H1 (cell line): Measurements from ENCODE around the gene ZNF263. TPM values are rescaled to one million over a fixed set of nuclear protein-coding genes. Genes with fewer than 3 reads are reported as not detected.

ENCODE experiments used
- CTCF ChIA-PET: fragments of 300-600 bp; sonication (Branson Sonifier 250); formaldehyde crosslinking; loops from one replicate; lab custom pipeline; 2021; ENCODE audit not compliant: partially characterized antibody; lab: Charles Lee
- POLR2A ChIA-PET: fragments of 300-600 bp; sonication (Branson Sonifier 250); formaldehyde crosslinking; loops from one replicate; lab custom pipeline; 2021; ENCODE audit warnings: inconsistent platforms; ENCODE audit not compliant: partially characterized antibody; lab: Charles Lee
- DNase-seq, 2 experiments: peaks; one replicate each; pipeline versions ENCODE4 v3.0.0 to v3.0.0-alpha.2; 2010 to 2022; ENCODE audit warnings: low spot score in 2 of 2, low read depth in 1 of 2, mixed read lengths in 1 of 2
- FAIRE-seq: peaks from 2 replicates; lab custom pipeline; 2011; peaks lifted over from hg19 to GRCh38; lab: Jason Lieb, UNC
- H2AFZ ChIP-seq: 2 replicates; pipeline ENCODE4 v1.8.1; 2012; ENCODE audit warnings: low read length, inconsistent platforms
- H2AK5ac ChIP-seq: 2 replicates; pipeline ENCODE4 v1.6.1; 2013; ENCODE audit warnings: low read depth, low read length
- H2BK120ac ChIP-seq: replicated peaks from 2 replicates; pipeline ENCODE3; 2013; ENCODE audit warnings: low read depth, low read length, inconsistent platforms
- H2BK12ac ChIP-seq: 2 replicates; pipeline ENCODE4 v1.6.1; 2013; ENCODE audit warnings: low read depth, low read length
- H2BK15ac ChIP-seq: 2 replicates; pipeline ENCODE4 v1.6.1; 2013; ENCODE audit warnings: low read length
- H2BK20ac ChIP-seq: 2 replicates; pipeline ENCODE4 v1.6.1; 2013; ENCODE audit warnings: low read length
- H2BK5ac ChIP-seq: 2 replicates; pipeline ENCODE4 v1.6.1; 2013; ENCODE audit warnings: low read depth, low read length
- H3K14ac ChIP-seq: 2 replicates; pipeline ENCODE4 v1.6.1; 2013; ENCODE audit warnings: inconsistent platforms; ENCODE audit not compliant: insufficient read length
- H3K18ac ChIP-seq: 2 replicates; pipeline ENCODE4 v1.6.1; 2013; ENCODE audit warnings: low read length; ENCODE audit errors: extremely low read depth
- H3K23ac ChIP-seq: 2 replicates; pipeline ENCODE4 v1.6.1; 2013; ENCODE audit warnings: inconsistent platforms; ENCODE audit not compliant: insufficient read length
- H3K23me2 ChIP-seq: 2 replicates; pipeline ENCODE4 v1.6.1; 2013; ENCODE audit warnings: low read depth, low read length
- H3K27ac ChIP-seq: 2 replicates; pipeline ENCODE4 v1.6.1; 2011; ENCODE audit warnings: low read depth, low read length, inconsistent platforms
- H3K27me3 ChIP-seq, 4 experiments: replicated peaks in 1 of 4; 1 replicate in 1 of 4; 2 replicates in 3 of 4; pipeline versions ENCODE4 v1.6.1 to v1.8.1; 2011 to 2013; ENCODE audit warnings: low read length in 3 of 4, mild to moderate bottlenecking in 3 of 4, inconsistent platforms in 2 of 4, mixed read lengths in 2 of 4, moderate library complexity in 1 of 4; ENCODE audit not compliant: control insufficient read depth in 3 of 4, insufficient read depth in 3 of 4; ENCODE audit errors: extremely low read depth in 1 of 4
- H3K36me3 ChIP-seq, 4 experiments: 2 replicates each; pipeline versions ENCODE4 v1.6.1 to v1.8.1; 2011 to 2013; ENCODE audit warnings: mild to moderate bottlenecking in 4 of 4, low read length in 3 of 4, moderate library complexity in 2 of 4, control low read depth in 1 of 4, inconsistent platforms in 1 of 4; ENCODE audit not compliant: insufficient read depth in 4 of 4, control insufficient read depth in 2 of 4
- H3K4ac ChIP-seq: replicated peaks from 2 replicates; pipeline ENCODE3; 2013; ENCODE audit warnings: low read length, low read depth, mixed read lengths, inconsistent platforms; ENCODE audit not compliant: insufficient read length
- H3K4me1 ChIP-seq, 4 experiments: replicated peaks in 1 of 4; 1 replicate in 1 of 4; 2 replicates in 3 of 4; pipeline versions ENCODE4 v1.6.1 to v1.8.1; 2011 to 2013; ENCODE audit warnings: low read length in 3 of 4, inconsistent platforms in 2 of 4, mixed read lengths in 1 of 4; ENCODE audit not compliant: insufficient read depth in 4 of 4, control insufficient read depth in 3 of 4
- H3K4me2 ChIP-seq, 2 experiments: 2 replicates each; pipeline versions ENCODE4 v1.6.1 to v1.8.1; 2011 to 2013; ENCODE audit warnings: low read depth in 2 of 2, low read length in 2 of 2, control low read depth in 1 of 2, inconsistent platforms in 1 of 2, mild to moderate bottlenecking in 1 of 2; ENCODE audit not compliant: insufficient read depth in 1 of 2
- H3K4me3 ChIP-seq, 4 experiments: fragments of 200-600, 300-600 bp in 1 of 4; sonication (generic), shearing (Covaris generic), sonication (Bioruptor Twin) in 1 of 4; 2 replicates each; pipeline versions ENCODE4 v1.5.1 to v1.8.1; 2011 to 2016; ENCODE audit warnings: low read length in 4 of 4, low read depth in 3 of 4, control low read depth in 2 of 4, inconsistent platforms in 2 of 4, mild to moderate bottlenecking in 2 of 4, mixed read lengths in 1 of 4, moderate library complexity in 1 of 4; ENCODE audit not compliant: insufficient read depth in 2 of 4; ENCODE audit errors: extremely low read depth in 1 of 4
- H3K56ac ChIP-seq: replicated peaks from 2 replicates; pipeline ENCODE3; 2013; ENCODE audit warnings: low read depth, mild to moderate bottlenecking, mixed read lengths, low read length, inconsistent platforms; ENCODE audit not compliant: insufficient read length
- H3K79me1 ChIP-seq: 2 replicates; pipeline ENCODE4 v1.6.1; 2013; ENCODE audit warnings: low read depth, low read length, control low read depth
- H3K79me2 ChIP-seq, 2 experiments: 2 replicates each; pipeline versions ENCODE4 v1.6.1 to v1.8.1; 2012 to 2013; ENCODE audit warnings: low read length in 2 of 2, mild to moderate bottlenecking in 2 of 2, inconsistent platforms in 1 of 2; ENCODE audit not compliant: insufficient read depth in 2 of 2, control insufficient read depth in 1 of 2
- H3K9ac ChIP-seq, 4 experiments: replicated peaks in 1 of 4; 1 replicate in 1 of 4; 2 replicates in 3 of 4; pipeline versions ENCODE4 v1.6.1 to v1.8.1; 2011 to 2013; ENCODE audit warnings: low read depth in 3 of 4, low read length in 3 of 4, control low read depth in 2 of 4, mild to moderate bottlenecking in 2 of 4, moderate library complexity in 2 of 4, inconsistent platforms in 1 of 4; ENCODE audit errors: extremely low read depth in 1 of 4
- H3K9me3 ChIP-seq, 2 experiments: 2 replicates each; pipeline versions ENCODE4 v1.6.1 to v1.8.1; 2012 to 2013; ENCODE audit warnings: mild to moderate bottlenecking in 2 of 2, moderate library complexity in 2 of 2, control low read depth in 1 of 2, inconsistent platforms in 1 of 2, low read depth in 1 of 2, low read length in 1 of 2, mixed read lengths in 1 of 2; ENCODE audit not compliant: insufficient read depth in 2 of 2
- H4K20me1 ChIP-seq, 2 experiments: replicated peaks in 1 of 2; 2 replicates each; pipeline versions ENCODE3 to v1.8.1; 2011 to 2013; ENCODE audit warnings: inconsistent platforms in 2 of 2, low read length in 2 of 2, mild to moderate bottlenecking in 1 of 2; ENCODE audit not compliant: insufficient read depth in 2 of 2, control insufficient read depth in 1 of 2
- H4K5ac ChIP-seq: 2 replicates; pipeline ENCODE4 v1.6.1; 2013; ENCODE audit warnings: low read length, low read depth, mixed read lengths, inconsistent platforms; ENCODE audit not compliant: insufficient read length
- H4K8ac ChIP-seq: 2 replicates; pipeline ENCODE4 v1.8.0; 2013; ENCODE audit warnings: mild to moderate bottlenecking, moderate library complexity, low read length, inconsistent platforms; ENCODE audit not compliant: insufficient read depth; ENCODE audit errors: extremely low read depth
- H4K91ac ChIP-seq: replicated peaks from 2 replicates; pipeline ENCODE3; 2013; ENCODE audit warnings: low read length, mixed read lengths, inconsistent platforms; ENCODE audit not compliant: insufficient read length
- BRCA1 ChIP-seq: IDR thresholded peaks from 2 replicates; pipeline ENCODE4 v1.6.1; 2012; ENCODE audit warnings: low read depth, low read length, improper control_type of control experiment
- HDAC2 ChIP-seq, 2 experiments: fragments of 300-600 bp in 1 of 2; sonication (generic) in 1 of 2; IDR thresholded peaks; 2 replicates each; pipeline ENCODE4 v1.6.1; 2011 to 2012; ENCODE audit warnings: low read depth in 2 of 2, low read length in 2 of 2, mild to moderate bottlenecking in 2 of 2, moderate library complexity in 2 of 2, borderline replicate concordance in 1 of 2, inconsistent platforms in 1 of 2
- JUN ChIP-seq: IDR thresholded peaks from 2 replicates; pipeline ENCODE4 v1.6.1; 2011; ENCODE audit warnings: low read depth, mild to moderate bottlenecking, improper control_type of control experiment, low read length
- KDM5A ChIP-seq: fragments of 200-600 bp; IDR thresholded peaks from 2 replicates; pipeline ENCODE4 v1.7.1; 2012; ENCODE audit warnings: mild to moderate bottlenecking, low read length, inconsistent platforms, mixed read lengths
- PHF8 ChIP-seq: fragments of 200-600 bp; sonication (generic); conservative IDR thresholded peaks from 2 replicates; pipeline ENCODE4 v1.7.1; 2012; ENCODE audit warnings: low read depth, mild to moderate bottlenecking, inconsistent platforms, low read length, moderate library complexity
- POU5F1 ChIP-seq: IDR thresholded peaks from 2 replicates; pipeline ENCODE4 v1.6.1; 2011; ENCODE audit warnings: low read depth, mild to moderate bottlenecking, low read length, moderate library complexity
- RAD21 ChIP-seq, 2 experiments: IDR thresholded peaks in 1 of 2; conservative IDR thresholded peaks in 1 of 2; 2 replicates each; pipeline ENCODE4 v1.6.1; 2011; ENCODE audit warnings: low read depth in 2 of 2, low read length in 2 of 2, improper control_type of control experiment in 1 of 2, inconsistent platforms in 1 of 2, mild to moderate bottlenecking in 1 of 2, moderate library complexity in 1 of 2
- SP2 ChIP-seq: IDR thresholded peaks from 2 replicates; pipeline ENCODE4 v1.6.1; 2012; ENCODE audit warnings: mild to moderate bottlenecking, low read length, inconsistent platforms
- SRF ChIP-seq: IDR thresholded peaks from 2 replicates; pipeline ENCODE4 v1.6.1; 2011; ENCODE audit warnings: mild to moderate bottlenecking, low read depth, low read length, moderate library complexity
- YY1 ChIP-seq: IDR thresholded peaks from 2 replicates; pipeline ENCODE4 v1.6.1; 2011; ENCODE audit warnings: low read depth, mild to moderate bottlenecking, low read length
- WGBS, 2 experiments: shearing (Covaris generic) in 1 of 2; methylation state at CpG; one replicate each; pipeline versions ENCODE4 v1.1.6 to v1.1.7; 2013 to 2015; ENCODE audit warnings: low lambda C conversion rate in 2 of 2, mixed read lengths in 2 of 2, inconsistent platforms in 1 of 2, low coverage in 1 of 2, missing lambda C conversion rate in 1 of 2; ENCODE audit not compliant: insufficient replicate concordance in 2 of 2, insufficient coverage in 1 of 2, insufficient read length in 1 of 2; ENCODE audit errors: extremely low coverage in 1 of 2, missing lambda C conversion rate in 1 of 2; 5-methylcytosine and 5-hydroxymethylcytosine counted together
- polyA plus RNA-seq, 7 experiments: library from polyadenylated mRNA; depleted of rRNA in 3 of 7; stranded (reverse) in 5 of 7; unstranded in 2 of 7; fragments of >200 nt in 5 of 7; fragments of 200-250 nt in 2 of 7; gene quantifications; 1 replicate in 5 of 7; 2 replicates in 1 of 7; 4 replicates in 1 of 7; pipeline versions ENCODE4 v1.2.1 to v1.2.3, GENCODE V29; 2011 to 2013; ENCODE audit warnings: missing spikeins in 2 of 7, mixed read lengths in 2 of 7
- total RNA-seq: library from RNA; stranded (reverse); fragmentation: NEBNext Ultra II Directional; extraction: Animal tissue kit (Norgen Biotek cat#: 25700); gene quantifications from 2 replicates; pipeline ENCODE4 v1.2.1, GENCODE V29; 2021
- TF ChIP-seq, protein P1 (sequence below): IDR thresholded peaks from 2 replicates; pipeline ENCODE4 v1.6.1; 2011; ENCODE audit warnings: low read length, improper control_type of control experiment
- TF ChIP-seq, protein P2 (sequence below): IDR thresholded peaks from 2 replicates; pipeline ENCODE4 v1.6.1; 2012; ENCODE audit warnings: inconsistent platforms

ZNF263 gene
- total and polyA plus RNA-seq, 2 of the 8 experiments (the other 6 are each of a cell fraction or from before 2014, with no cell fraction given), result 9.2 to 26.7 TPM

DNA sequence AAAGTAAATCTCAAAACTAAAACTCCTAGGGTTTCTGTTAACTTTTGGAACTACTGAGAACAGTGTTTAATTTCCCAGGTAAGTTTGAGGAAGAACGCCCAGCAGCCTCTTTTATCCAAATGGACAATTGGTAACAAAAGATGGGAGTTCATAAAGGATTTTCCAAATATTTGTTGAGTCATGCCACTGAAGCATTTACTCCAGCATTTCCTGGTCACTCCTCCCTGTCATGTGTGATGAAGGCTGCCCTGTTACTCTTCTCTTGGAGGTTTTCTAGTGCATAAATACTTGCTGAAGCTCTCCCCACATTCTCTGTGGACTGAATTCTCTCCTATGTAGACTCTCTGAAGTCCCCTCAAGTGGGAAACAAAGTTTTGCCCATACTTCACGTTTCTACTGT, 38.5 kb downstream of the ZNF263 start:
- peaks cover 60 to 86% of the 10 kb centered on the region in 2 experiments for H3K9me3 ChIP-seq
- no peak for TF ChIP-seq RAD21 (IDR thresholded peaks at IDR 0.05 in 1 of 2, conservative IDR thresholded peaks at IDR 0.05 in 1 of 2; ENCODE audit: low read depth in 2 of 2, low read length in 2 of 2)
- no peak for TF ChIP-seq YY1
- TF ChIP-seq POU5F1, result no peak
- no peak for TF ChIP-seq BRCA1
- TF ChIP-seq, protein P1, sequence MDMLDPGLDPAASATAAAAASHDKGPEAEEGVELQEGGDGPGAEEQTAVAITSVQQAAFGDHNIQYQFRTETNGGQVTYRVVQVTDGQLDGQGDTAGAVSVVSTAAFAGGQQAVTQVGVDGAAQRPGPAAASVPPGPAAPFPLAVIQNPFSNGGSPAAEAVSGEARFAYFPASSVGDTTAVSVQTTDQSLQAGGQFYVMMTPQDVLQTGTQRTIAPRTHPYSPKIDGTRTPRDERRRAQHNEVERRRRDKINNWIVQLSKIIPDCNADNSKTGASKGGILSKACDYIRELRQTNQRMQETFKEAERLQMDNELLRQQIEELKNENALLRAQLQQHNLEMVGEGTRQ, result no peak
- TF ChIP-seq HDAC2 (IDR thresholded peaks at IDR 0.05; ENCODE audit: borderline replicate concordance in 1 of 2, low read depth in 2 of 2, low read length in 2 of 2), result no peak
- no peak for TF ChIP-seq JUN
- no peak for TF ChIP-seq SRF
- TF ChIP-seq, protein P2, sequence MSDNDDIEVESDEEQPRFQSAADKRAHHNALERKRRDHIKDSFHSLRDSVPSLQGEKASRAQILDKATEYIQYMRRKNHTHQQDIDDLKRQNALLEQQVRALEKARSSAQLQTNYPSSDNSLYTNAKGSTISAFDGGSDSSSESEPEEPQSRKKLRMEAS, result no peak
- no peak for TF ChIP-seq KDM5A
- TF ChIP-seq PHF8, result no peak
- TF ChIP-seq SP2, result no peak

More for the DNA sequence above, 38.5 kb downstream of the ZNF263 start:
- Histone ChIP-seq H3K4me3 (no peak overlapping the region), H2BK20ac (no peak overlapping the region), H3K4me1 (no peaks in the 10 kb centered on the region), H3K23ac (no peak overlapping the region), H3K56ac (no peak overlapping the region), H3K27me3 (peaks cover 0 to 1% (median 0%) of the 10 kb centered on the region in 4 experiments; a peak in 2 of 7 replicates), H2AFZ (no peak overlapping the region), H3K9ac (no peak overlapping the region), H3K4ac (no peak overlapping the region), H4K5ac (no peak overlapping the region), H4K91ac (no peak overlapping the region), H3K36me3 (peaks cover 11 to 30% (median 18%) of the 10 kb centered on the region in 4 experiments), H3K14ac (no peak overlapping the region), H3K79me2 (no peaks in the 10 kb centered on the region), H2AK5ac (no peak overlapping the region), H2BK120ac (no peak overlapping the region), H2BK12ac (no peak overlapping the region), H4K20me1 (no peaks in the 10 kb centered on the region), H2BK5ac (no peak overlapping the region), H3K18ac (no peak overlapping the region), H3K79me1 (no peaks in the 10 kb centered on the region), H3K27ac (no peak overlapping the region), H3K4me2 (no peak overlapping the region), H2BK15ac (no peak overlapping the region), H4K8ac (no peak overlapping the region), H3K23me2 (no peaks in the 10 kb centered on the region)
- WGBS, 2 experiments, result 59% methylated on average over 2 of the region's 2 CpGs; no CpG with 5 or more reads in 1 of the 2 experiments
- ChIA-PET CTCF (interaction anchor here (1.3 kb wide), 1 partner anchor 54 kb away, joined by 3 read pairs; no protein-coding TSS in a partner anchor), POLR2A (interaction anchor here (0.6 kb wide), 1 partner anchor 11 kb away, joined by 3 read pairs; no protein-coding TSS in a partner anchor)
- FAIRE-seq, result no peak
- DNase-seq, result no peak
